GM23338 (cell line): Measurements from ENCODE around the gene SLC43A2.

ENCODE experiments used
- CTCF ChIP-seq, 2 experiments: fragments of 200-600 bp in 1 of 2; sonication (generic) in 1 of 2; conservative IDR thresholded peaks; 2 replicates each; pipeline versions ENCODE4 v1.5.1 to v1.6.1; 2016 to 2017; ENCODE audit warnings: antibody characterized with exemption in 2 of 2, low read depth in 2 of 2, mild to moderate bottlenecking in 2 of 2, moderate library complexity in 1 of 2
- EZH2 ChIP-seq: fragments of 200-600 bp; sonication (generic); IDR thresholded peaks from one replicate; pipeline ENCODE4 v1.8.0; 2017; ENCODE audit warnings: antibody characterized with exemption, mild to moderate bottlenecking, low read depth; ENCODE audit not compliant: unreplicated experiment
- EZH2phosphoT487 ChIP-seq: fragments of 200-600 bp; sonication (generic); IDR thresholded peaks from one replicate; pipeline ENCODE4 v1.8.1; 2018; ENCODE audit warnings: antibody characterized with exemption; ENCODE audit not compliant: unreplicated experiment
- NANOG ChIP-seq: IDR thresholded peaks from 2 replicates; pipeline ENCODE4 v1.6.1; 2016; ENCODE audit warnings: antibody characterized with exemption, borderline replicate concordance
- POLR2AphosphoS5 ChIP-seq: IDR thresholded peaks from 2 replicates; pipeline ENCODE4 v1.6.1; 2016; ENCODE audit warnings: antibody characterized with exemption, low read depth

DNA sequence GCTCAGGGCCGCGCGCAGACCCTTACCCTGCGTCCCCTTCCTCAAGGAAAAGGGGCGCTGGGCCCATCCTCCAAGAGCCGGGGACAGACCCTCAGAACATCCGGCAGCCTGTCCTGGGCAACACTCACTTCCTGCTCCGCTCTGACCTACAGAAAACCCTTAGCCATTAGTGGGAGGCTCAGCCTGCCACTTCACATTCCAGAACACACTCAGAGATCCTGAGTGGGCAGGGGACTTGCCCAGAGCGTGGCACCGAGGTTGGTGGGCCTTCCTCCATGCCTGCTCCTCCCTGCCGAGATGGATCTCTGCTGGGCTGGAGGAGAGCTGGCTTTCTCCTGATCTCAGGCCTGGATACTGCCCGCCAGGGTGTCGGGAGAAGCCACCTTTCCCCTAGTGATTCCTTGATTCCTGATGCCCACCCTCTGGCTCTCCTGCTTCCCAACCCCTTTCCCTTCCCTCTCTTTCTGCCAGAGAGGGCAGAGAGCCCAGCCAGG lies 15.4 kb upstream of the SLC43A2 start:
- TF ChIP-seq CTCF (conservative IDR thresholded peaks at IDR 0.05; ENCODE audit: low read depth in 2 of 2) (no peak), EZH2 (no peak), NANOG (no peak), POLR2AphosphoS5 (no peak), EZH2phosphoT487 (no peak)
